CD14-positive monocyte (primary cell): ENCODE data around the gene EXOC4. TPM values are rescaled to one million over a fixed set of nuclear protein-coding genes. Genes with fewer than 3 reads are reported as not detected.

Source experiments
- DNase-seq, 3 donors: peaks; one replicate each; pipeline ENCODE4 v3.0.0-alpha.2; 2011 to 2022
- H2AFZ ChIP-seq: 2 replicates; pipeline ENCODE4 v1.6.0; 2012; ENCODE audit warnings: mild to moderate bottlenecking, low read depth, low read length, inconsistent platforms; ENCODE audit not compliant: insufficient read depth, poor library complexity, severe bottlenecking
- H3K27ac ChIP-seq, 2 donors: 1 replicate in 1 of 2; 2 replicates in 1 of 2; pipeline ENCODE4 v1.5.1; 2012 to 2013; ENCODE audit warnings: low read length in 2 of 2, control low read depth in 1 of 2, inconsistent platforms in 1 of 2, low read depth in 1 of 2, mild to moderate bottlenecking in 1 of 2
- H3K27me3 ChIP-seq, 2 donors: one replicate each; pipeline versions ENCODE4 v1.6.0 to v1.6.1; 2011 to 2013; ENCODE audit warnings: low read length in 2 of 2; ENCODE audit not compliant: control insufficient read depth in 2 of 2, insufficient read depth in 2 of 2
- H3K36me3 ChIP-seq, 2 donors: replicated peaks in 1 of 2; 1 replicate in 1 of 2; 2 replicates in 1 of 2; pipeline versions ENCODE4 v1.5.1 to v1.6.1; 2012 to 2013; ENCODE audit warnings: low read length in 2 of 2, control low read depth in 1 of 2, inconsistent platforms in 1 of 2, mild to moderate bottlenecking in 1 of 2; ENCODE audit not compliant: insufficient read depth in 2 of 2, control insufficient read depth in 1 of 2
- H3K4me1 ChIP-seq, 2 donors: 1 replicate in 1 of 2; 2 replicates in 1 of 2; pipeline versions ENCODE4 v1.5.1 to v1.6.1; 2012 to 2013; ENCODE audit warnings: low read length in 2 of 2, control low read depth in 1 of 2, inconsistent platforms in 1 of 2, mild to moderate bottlenecking in 1 of 2, moderate library complexity in 1 of 2; ENCODE audit not compliant: insufficient read depth in 2 of 2, control insufficient read depth in 1 of 2
- H3K4me2 ChIP-seq: replicated peaks from 2 replicates; pipeline ENCODE3; 2012; ENCODE audit warnings: low read length, moderate library complexity, mild to moderate bottlenecking; ENCODE audit not compliant: poor library complexity, severe bottlenecking; ENCODE audit errors: extremely low read depth
- H3K4me3 ChIP-seq, 3 experiments: fragments of 200-600 bp in 1 of 3; sonication (generic) in 1 of 3; replicated peaks in 1 of 3; 1 replicate in 2 of 3; 2 replicates in 1 of 3; pipeline ENCODE4 v1.5.1; 2011 to 2013; ENCODE audit warnings: low read length in 3 of 3, mild to moderate bottlenecking in 3 of 3, control low read depth in 2 of 3, low read depth in 2 of 3, inconsistent platforms in 1 of 3, moderate library complexity in 1 of 3
- H3K79me2 ChIP-seq: 2 replicates; pipeline ENCODE4 v1.6.0; 2012; ENCODE audit warnings: mild to moderate bottlenecking, control low read depth, inconsistent platforms, low read length, moderate library complexity; ENCODE audit not compliant: insufficient read depth
- H3K9ac ChIP-seq: 2 replicates; pipeline ENCODE4 v1.6.0; 2017; ENCODE audit warnings: low read length, mild to moderate bottlenecking; ENCODE audit not compliant: insufficient read depth, poor library complexity, severe bottlenecking
- H3K9me3 ChIP-seq, 2 donors: replicated peaks in 1 of 2; 1 replicate in 1 of 2; 2 replicates in 1 of 2; pipeline versions ENCODE4 v1.5.1 to v1.6.1; 2012 to 2013; ENCODE audit warnings: low read length in 2 of 2, control low read depth in 1 of 2; ENCODE audit not compliant: control insufficient read depth in 1 of 2, insufficient read depth in 1 of 2
- H4K20me1 ChIP-seq: 2 replicates; pipeline ENCODE4 v1.6.0; 2012; ENCODE audit warnings: mild to moderate bottlenecking, low read length, control low read depth, moderate library complexity; ENCODE audit not compliant: insufficient read depth
- H3K27ac Mint-ChIP-seq, 7 donors: one replicate each; pipeline ENCODE4 v1.8.0; 2020; ENCODE audit warnings: mild to moderate bottlenecking in 7 of 7, mixed read lengths in 7 of 7, moderate library complexity in 6 of 7, inconsistent platforms in 2 of 7
- H3K27me3 Mint-ChIP-seq, 3 donors: one replicate each; pipeline ENCODE4 v1.8.0; 2021 to 2022; ENCODE audit warnings: low read depth in 3 of 3, mild to moderate bottlenecking in 3 of 3, mixed read lengths in 3 of 3, moderate library complexity in 3 of 3, inconsistent platforms in 1 of 3
- H3K36me3 Mint-ChIP-seq, 2 donors: one replicate each; pipeline ENCODE4 v1.8.0; 2020; ENCODE audit warnings: mixed read lengths in 2 of 2, inconsistent platforms in 1 of 2, mild to moderate bottlenecking in 1 of 2
- H3K4me1 Mint-ChIP-seq: one replicate; pipeline ENCODE4 v1.8.0; 2020; ENCODE audit warnings: mild to moderate bottlenecking, mixed read lengths
- H3K4me3 Mint-ChIP-seq, 2 donors: one replicate each; pipeline ENCODE4 v1.8.0; 2020; ENCODE audit warnings: mild to moderate bottlenecking in 2 of 2, mixed read lengths in 2 of 2, moderate library complexity in 1 of 2
- H3K9me3 Mint-ChIP-seq, 7 donors: one replicate each; pipeline ENCODE4 v1.8.0; 2020 to 2022; ENCODE audit warnings: mixed read lengths in 7 of 7, mild to moderate bottlenecking in 6 of 7, moderate library complexity in 6 of 7, inconsistent platforms in 2 of 7
- CTCF ChIP-seq: fragments of 200-600 bp; IDR thresholded peaks from one replicate; pipeline ENCODE4 v1.8.0; 2022; ENCODE audit warnings: antibody characterized with exemption, mild to moderate bottlenecking
- WGBS: methylation state at CpG from one replicate; pipeline ENCODE4 v1.1.5; 2013; ENCODE audit warnings: missing lambda C conversion rate; ENCODE audit not compliant: insufficient coverage; 5-methylcytosine and 5-hydroxymethylcytosine counted together
- intact Hi-C, 2 donors: fragments of 100-400 bp; cut with micrococcal nuclease; formaldehyde crosslinking; loops; one replicate each; pipeline versions ENCODE4 v1.15.0 to v1.15.1; 2023
- polyA plus RNA-seq, 3 donors: library from polyadenylated mRNA; depleted of rRNA in 1 of 3; unstranded in 2 of 3; stranded (reverse) in 1 of 3; fragments of 300-500 nt in 2 of 3; fragments of >200 nt in 1 of 3; fragmentation: Illumina TruSeq in 2 of 3; gene quantifications; 1 replicate in 2 of 3; 2 replicates in 1 of 3; pipeline ENCODE4 v1.2.3, GENCODE V29; 2012 to 2021

EXOC4 gene
- polyA plus RNA-seq, 3 donors, result 20.6 to 22.3 (median 22.3) TPM

GRCh38 chr7:134013249-134013648 is 760.4 kb downstream of the EXOC4 start:
- peaks cover 15 to 27% of the 10 kb centered on the region in 2 donors for H3K36me3 Mint-ChIP-seq
- no peak overlapping the region for H3K9ac ChIP-seq
- DNase-seq, result no peak
- H3K27me3 Mint-ChIP-seq, result no peaks in the 10 kb centered on the region
- no peak overlapping the region for H3K27ac ChIP-seq
- no peak overlapping the region for H3K4me2 ChIP-seq
- H3K27me3 ChIP-seq, result no peaks in the 10 kb centered on the region
- no peaks in the 10 kb centered on the region for H3K4me1 ChIP-seq
- no peak overlapping the region for H3K4me3 ChIP-seq
- H3K4me3 Mint-ChIP-seq, result no peak overlapping the region
- H3K36me3 ChIP-seq, result peaks cover 0 to 6% of the 10 kb centered on the region in 2 donors
- no CpG with 5 or more reads among the region's 1 CpG for WGBS
- H4K20me1 ChIP-seq, result no peaks in the 10 kb centered on the region
- no peak overlapping the region for H2AFZ ChIP-seq
- intact Hi-C loops, result no loop called here
- peaks cover 0 to 1% (median 0%) of the 10 kb centered on the region in 7 donors for H3K9me3 Mint-ChIP-seq
- no peaks in the 10 kb centered on the region for H3K9me3 ChIP-seq
- no peak for TF ChIP-seq CTCF
- no peak overlapping the region for H3K27ac Mint-ChIP-seq
- no peaks in the 10 kb centered on the region for H3K4me1 Mint-ChIP-seq
- H3K79me2 ChIP-seq, result no peaks in the 10 kb centered on the region

- intact Hi-C loops, result no loop called here
- Histone ChIP-seq H4K20me1 (no peaks in the 10 kb centered on the region), H3K4me1 (no peaks in the 10 kb centered on the region), H3K27ac (no peak overlapping the region), H3K9me3 (no peaks in the 10 kb centered on the region), H3K79me2 (no peaks in the 10 kb centered on the region), H3K4me3 (no peak overlapping the region), H3K4me2 (no peak overlapping the region), H3K36me3 (peaks cover 0 to 3% of the 10 kb centered on the region in 2 donors), H2AFZ (no peak overlapping the region), H3K27me3 (no peaks in the 10 kb centered on the region), H3K9ac (no peak overlapping the region)
- Mint-ChIP-seq H3K36me3 (peaks cover 14 to 15% of the 10 kb centered on the region in 2 donors), H3K4me3 (no peak overlapping the region), H3K27ac (peak overlapping the region in 1 of 7 donors; percentile 2), H3K9me3 (peaks cover 0 to 1% (median 0%) of the 10 kb centered on the region in 7 donors), H3K4me1 (no peaks in the 10 kb centered on the region), H3K27me3 (no peaks in the 10 kb centered on the region)
- no peak for TF ChIP-seq CTCF
- WGBS, result no CpG with 5 or more reads among the region's 3 CpGs
- DNase-seq, result no peak
These were observed 762.1 kb downstream of the EXOC4 start for GRCh38 chr7:134014935-134015334.
